ENCODE measurements around the gene DGKI. TPM values are rescaled to one million over a fixed set of nuclear protein-coding genes. Genes with fewer than 3 reads are reported as not detected.

The DGKI gene
- total and polyA plus RNA-seq, 2 of the 4 experiments (the other 2 are of a cell fraction) = 3.9 to 15.8 TPM

GRCh38 chr7:137732168-137732567 lies 114.6 kb downstream of the DGKI start:
- intact Hi-C loops (cut with micrococcal nuclease) (no loop called here), in situ Hi-C loops (cut with MboI; ENCODE audit: low sequenced_read_pairs) (no loop called here), dilution Hi-C loops (cut with HindIII; ENCODE audit: low sequenced_read_pairs, unreplicated experiment) (no loop called here)
- Histone ChIP-seq H2BK5ac (ENCODE audit: low read depth, low read length, poor library complexity, severe bottlenecking) (no peak overlapping the region), H3K18ac (ENCODE audit: low read depth, low read length) (no peak overlapping the region), H4K91ac (ENCODE audit: insufficient read depth, low read depth, low read length) (no peak overlapping the region), H3K23ac (ENCODE audit: low read depth, low read length) (no peak overlapping the region), H3K79me1 (ENCODE audit: low read depth in 1 of 2, low read length in 2 of 2) (no peaks in the 10 kb centered on the region), H2BK20ac (ENCODE audit: low read depth, low read length) (no peak overlapping the region), H2AK5ac (ENCODE audit: low read depth, low read length) (no peak overlapping the region), H3K9me1 (ENCODE audit: insufficient read depth, low read length) (no peaks in the 10 kb centered on the region), H3K4me2 (ENCODE audit: low read depth, low read length) (no peak overlapping the region), H4K5ac (ENCODE audit: low read depth, low read length) (no peak overlapping the region), H3K27ac (ENCODE audit: insufficient read depth, low read length) (no peak overlapping the region), H3K9ac (ENCODE audit: low read depth, low read length) (no peak overlapping the region), H4K8ac (ENCODE audit: low read depth in 2 of 2, low read length in 2 of 2) (no peak overlapping the region), H3K4me1 (ENCODE audit: control insufficient read depth, insufficient read depth, low read length) (peaks cover 5% of the 10 kb centered on the region; the same call in 1 of the 2 replicates), H2BK120ac (ENCODE audit: low read depth, low read length) (no peak overlapping the region), H3K9me3 (ENCODE audit: control insufficient read depth, insufficient read depth, low read length) (no peaks in the 10 kb centered on the region), H2AFZ (replicated peaks; ENCODE audit: low read length, poor library complexity) (no peak overlapping the region), H3K36me3 (ENCODE audit: control insufficient read depth, insufficient read depth, low read length) (no peaks in the 10 kb centered on the region), H4K20me1 (ENCODE audit: insufficient read depth, low read length) (no peaks in the 10 kb centered on the region), H3K56ac (ENCODE audit: extremely low read depth, insufficient read depth, low read length) (no peak overlapping the region), H2AK9ac (replicated peaks; ENCODE audit: low read depth, low read length, poor library complexity) (no peak overlapping the region), H3K4me3 (ENCODE audit: insufficient read depth, low read depth, low read length) (no peak overlapping the region), H3K27me3 (ENCODE audit: control insufficient read depth, insufficient read depth, low read length) (no peaks in the 10 kb centered on the region), H3K14ac (replicated peaks; ENCODE audit: low read depth, low read length) (no peak overlapping the region), H3K4ac (ENCODE audit: low read depth, low read length) (no peak overlapping the region), H2BK15ac (ENCODE audit: low read depth, low read length) (no peak overlapping the region)
- whole genome bisulfite sequencing, 2 experiments (ENCODE audit: extremely low coverage in 2 of 2, insufficient read length in 1 of 2) = no CpG with 5 or more reads among the region's 2 CpGs
- no TSS peak for BruUV-seq (replicated peaks)
- DNase-seq (no peak), ATAC-seq (ENCODE audit: low read depth) (no peak)
- ChIA-PET CTCF (interaction anchor here (0.8 to 2.1 kb wide), 2 partner anchors 9 to 16 kb away, joined by 4 to 6 read pairs; no protein-coding TSS in a partner anchor), POLR2A (ENCODE audit: unreplicated experiment) (interaction anchor here (0.5 kb wide), 2 partner anchors 24 to 43 kb away, joined by 3 to 4 read pairs; no protein-coding TSS in a partner anchor)
- no peak for TF ChIP-seq BHLHE40 (IDR thresholded peaks at IDR 0.05; ENCODE audit: low read depth, low read length)
- no peak for TF ChIP-seq USF2 (IDR thresholded peaks at IDR 0.05; ENCODE audit: low read depth, low read length)
- no peak for TF ChIP-seq RFX5 (IDR thresholded peaks at IDR 0.05; ENCODE audit: low read depth, low read length)
- no peak for TF ChIP-seq SMC3 (IDR thresholded peaks at IDR 0.05; ENCODE audit: low read depth, low read length)
- TF ChIP-seq RAD21 (IDR thresholded peaks at IDR 0.05; ENCODE audit: low read length) = no peak
- no peak for TF ChIP-seq RCOR1 (IDR thresholded peaks at IDR 0.05; ENCODE audit: insufficient replicate concordance, low read length)
- no peak for TF ChIP-seq CTCF (conservative IDR thresholded peaks at IDR 0.05; ENCODE audit: low read depth, low read length)
- no peak for TF ChIP-seq POLR2A (IDR thresholded peaks at IDR 0.05; ENCODE audit: low read depth, low read length)
- TF ChIP-seq CEBPB (IDR thresholded peaks at IDR 0.05; ENCODE audit: low read depth, low read length) = no peak
- TF ChIP-seq ELK1 (IDR thresholded peaks at IDR 0.05; ENCODE audit: borderline replicate concordance, low read depth, low read length) = no peak
- no peak for TF ChIP-seq MAFK (IDR thresholded peaks at IDR 0.05; ENCODE audit: low read depth, low read length)
- no peak for TF ChIP-seq NFE2L2 (IDR thresholded peaks at IDR 0.05; ENCODE audit: low read depth, low read length)
- no peak for TF ChIP-seq MXI1 (IDR thresholded peaks at IDR 0.05; ENCODE audit: borderline replicate concordance, low read depth, low read length)
- no peak for TF ChIP-seq FOS (IDR thresholded peaks at IDR 0.05; ENCODE audit: low read depth, low read length)
